Measurements from ENCODE around the gene TMEM51.

GRCh38 chr1:15145327-15145726 is 8.2 kb upstream of the TMEM51 start:
- no peak for TF ChIP-seq EP300 (IDR thresholded peaks at IDR 0.05)
- TF ChIP-seq CTCF (IDR thresholded peaks at IDR 0.05): no peak
